Measurements from ENCODE around the gene NFIX. TPM values are rescaled to one million over a fixed set of nuclear protein-coding genes. Genes with fewer than 3 reads are reported as not detected.

The NFIX gene
- total and polyA plus RNA-seq, 2 of the 13 experiments (the other 11 are each of a cell fraction or from before 2014, with no cell fraction given), result 3.4 to 5.4 TPM

DNA sequence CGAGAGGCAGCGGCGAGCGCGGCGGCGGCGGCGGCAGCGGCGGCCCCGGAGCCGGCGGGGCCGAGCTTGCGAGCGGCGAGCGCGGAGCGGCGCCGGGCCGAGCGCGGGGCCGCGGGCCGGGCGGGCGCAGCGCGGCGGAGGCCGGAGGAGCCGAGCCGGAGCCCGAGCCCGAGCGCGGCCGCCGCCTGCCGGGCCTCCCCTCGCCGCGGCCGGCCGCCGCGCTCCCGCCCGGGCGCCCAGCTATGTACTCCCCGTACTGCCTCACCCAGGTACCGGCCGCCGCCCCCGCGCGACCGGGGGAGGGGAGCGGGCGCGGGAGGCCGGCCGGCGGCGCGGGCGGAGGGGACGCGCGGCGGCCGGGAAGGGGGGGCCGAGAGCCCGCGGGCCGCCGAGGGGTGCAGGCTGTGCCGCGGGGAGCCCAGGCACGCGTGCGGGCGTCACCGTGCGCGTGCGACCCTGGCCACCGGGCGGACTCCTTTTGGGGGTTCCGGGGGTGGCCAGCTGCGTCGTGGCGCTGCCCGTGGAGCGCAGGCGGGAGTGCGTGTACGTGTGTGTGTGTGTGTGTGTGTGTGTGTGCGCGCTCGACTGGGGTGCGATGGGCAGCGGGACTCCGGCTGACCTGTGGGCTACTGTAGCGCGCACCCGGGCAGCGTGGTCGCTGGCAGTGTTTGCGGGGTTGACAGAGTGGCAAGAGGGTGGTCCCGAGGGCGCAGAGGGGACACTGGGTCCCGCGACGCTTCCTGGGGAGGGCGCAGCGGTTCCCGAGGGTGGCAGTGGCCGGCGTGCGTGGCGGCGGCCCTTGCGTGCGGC, 526 bp downstream of the NFIX start (continued):
- TF ChIP-seq ZKSCAN8 (CRISPR knock-in tag; IDR thresholded peaks at IDR 0.05; ENCODE audit: borderline replicate concordance), result no peak
- TF ChIP-seq ZNF556 (CRISPR knock-in tag; IDR thresholded peaks at IDR 0.05; ENCODE audit: borderline replicate concordance), result no peak
- TF ChIP-seq POGZ (CRISPR knock-in tag; IDR thresholded peaks at IDR 0.05), result no peak
- TF ChIP-seq ZNF530 (CRISPR knock-in tag; IDR thresholded peaks at IDR 0.05; ENCODE audit: low read depth), result no peak
- no peak for TF ChIP-seq RCOR2 (CRISPR knock-in tag; IDR thresholded peaks at IDR 0.05)
- TF ChIP-seq RXRB (CRISPR knock-in tag; IDR thresholded peaks at IDR 0.05; ENCODE audit: borderline replicate concordance), result no peak
- TF ChIP-seq, protein P1, sequence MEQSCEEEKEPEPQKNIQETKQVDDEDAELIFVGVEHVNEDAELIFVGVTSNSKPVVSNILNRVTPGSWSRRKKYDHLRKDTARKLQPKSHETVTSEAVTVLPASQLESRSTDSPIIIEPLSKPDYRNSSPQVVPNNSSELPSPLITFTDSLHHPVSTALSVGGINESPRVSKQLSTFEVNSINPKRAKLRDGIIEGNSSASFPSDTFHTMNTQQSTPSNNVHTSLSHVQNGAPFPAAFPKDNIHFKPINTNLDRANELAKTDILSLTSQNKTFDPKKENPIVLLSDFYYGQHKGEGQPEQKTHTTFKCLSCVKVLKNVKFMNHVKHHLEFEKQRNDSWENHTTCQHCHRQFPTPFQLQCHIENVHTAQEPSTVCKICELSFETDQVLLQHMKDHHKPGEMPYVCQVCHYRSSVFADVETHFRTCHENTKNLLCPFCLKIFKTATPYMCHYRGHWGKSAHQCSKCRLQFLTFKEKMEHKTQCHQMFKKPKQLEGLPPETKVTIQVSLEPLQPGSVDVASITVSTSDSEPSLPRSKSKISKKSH (CRISPR knock-in tag; IDR thresholded peaks at IDR 0.05; ENCODE audit: borderline replicate concordance), result 0 out of 2 replicates have a peak, but pooled peaks have one; percentile 41
- TF ChIP-seq, protein P2, sequence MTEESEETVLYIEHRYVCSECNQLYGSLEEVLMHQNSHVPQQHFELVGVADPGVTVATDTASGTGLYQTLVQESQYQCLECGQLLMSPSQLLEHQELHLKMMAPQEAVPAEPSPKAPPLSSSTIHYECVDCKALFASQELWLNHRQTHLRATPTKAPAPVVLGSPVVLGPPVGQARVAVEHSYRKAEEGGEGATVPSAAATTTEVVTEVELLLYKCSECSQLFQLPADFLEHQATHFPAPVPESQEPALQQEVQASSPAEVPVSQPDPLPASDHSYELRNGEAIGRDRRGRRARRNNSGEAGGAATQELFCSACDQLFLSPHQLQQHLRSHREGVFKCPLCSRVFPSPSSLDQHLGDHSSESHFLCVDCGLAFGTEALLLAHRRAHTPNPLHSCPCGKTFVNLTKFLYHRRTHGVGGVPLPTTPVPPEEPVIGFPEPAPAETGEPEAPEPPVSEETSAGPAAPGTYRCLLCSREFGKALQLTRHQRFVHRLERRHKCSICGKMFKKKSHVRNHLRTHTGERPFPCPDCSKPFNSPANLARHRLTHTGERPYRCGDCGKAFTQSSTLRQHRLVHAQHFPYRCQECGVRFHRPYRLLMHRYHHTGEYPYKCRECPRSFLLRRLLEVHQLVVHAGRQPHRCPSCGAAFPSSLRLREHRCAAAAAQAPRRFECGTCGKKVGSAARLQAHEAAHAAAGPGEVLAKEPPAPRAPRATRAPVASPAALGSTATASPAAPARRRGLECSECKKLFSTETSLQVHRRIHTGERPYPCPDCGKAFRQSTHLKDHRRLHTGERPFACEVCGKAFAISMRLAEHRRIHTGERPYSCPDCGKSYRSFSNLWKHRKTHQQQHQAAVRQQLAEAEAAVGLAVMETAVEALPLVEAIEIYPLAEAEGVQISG (CRISPR knock-in tag; IDR thresholded peaks at IDR 0.05), result 0 out of 2 replicates have a peak, but pooled peaks have one; percentile 12
- TF ChIP-seq ZBTB8A (CRISPR knock-in tag; IDR thresholded peaks at IDR 0.05; ENCODE audit: borderline replicate concordance, low read depth), result no peak
- TF ChIP-seq HDAC1 (CRISPR knock-in tag; IDR thresholded peaks at IDR 0.05), result 0 out of 2 replicates have a peak, but pooled peaks have one; percentile 14
- no peak for TF ChIP-seq PLRG1 (conservative IDR thresholded peaks at IDR 0.05)
- TF ChIP-seq, protein P3, sequence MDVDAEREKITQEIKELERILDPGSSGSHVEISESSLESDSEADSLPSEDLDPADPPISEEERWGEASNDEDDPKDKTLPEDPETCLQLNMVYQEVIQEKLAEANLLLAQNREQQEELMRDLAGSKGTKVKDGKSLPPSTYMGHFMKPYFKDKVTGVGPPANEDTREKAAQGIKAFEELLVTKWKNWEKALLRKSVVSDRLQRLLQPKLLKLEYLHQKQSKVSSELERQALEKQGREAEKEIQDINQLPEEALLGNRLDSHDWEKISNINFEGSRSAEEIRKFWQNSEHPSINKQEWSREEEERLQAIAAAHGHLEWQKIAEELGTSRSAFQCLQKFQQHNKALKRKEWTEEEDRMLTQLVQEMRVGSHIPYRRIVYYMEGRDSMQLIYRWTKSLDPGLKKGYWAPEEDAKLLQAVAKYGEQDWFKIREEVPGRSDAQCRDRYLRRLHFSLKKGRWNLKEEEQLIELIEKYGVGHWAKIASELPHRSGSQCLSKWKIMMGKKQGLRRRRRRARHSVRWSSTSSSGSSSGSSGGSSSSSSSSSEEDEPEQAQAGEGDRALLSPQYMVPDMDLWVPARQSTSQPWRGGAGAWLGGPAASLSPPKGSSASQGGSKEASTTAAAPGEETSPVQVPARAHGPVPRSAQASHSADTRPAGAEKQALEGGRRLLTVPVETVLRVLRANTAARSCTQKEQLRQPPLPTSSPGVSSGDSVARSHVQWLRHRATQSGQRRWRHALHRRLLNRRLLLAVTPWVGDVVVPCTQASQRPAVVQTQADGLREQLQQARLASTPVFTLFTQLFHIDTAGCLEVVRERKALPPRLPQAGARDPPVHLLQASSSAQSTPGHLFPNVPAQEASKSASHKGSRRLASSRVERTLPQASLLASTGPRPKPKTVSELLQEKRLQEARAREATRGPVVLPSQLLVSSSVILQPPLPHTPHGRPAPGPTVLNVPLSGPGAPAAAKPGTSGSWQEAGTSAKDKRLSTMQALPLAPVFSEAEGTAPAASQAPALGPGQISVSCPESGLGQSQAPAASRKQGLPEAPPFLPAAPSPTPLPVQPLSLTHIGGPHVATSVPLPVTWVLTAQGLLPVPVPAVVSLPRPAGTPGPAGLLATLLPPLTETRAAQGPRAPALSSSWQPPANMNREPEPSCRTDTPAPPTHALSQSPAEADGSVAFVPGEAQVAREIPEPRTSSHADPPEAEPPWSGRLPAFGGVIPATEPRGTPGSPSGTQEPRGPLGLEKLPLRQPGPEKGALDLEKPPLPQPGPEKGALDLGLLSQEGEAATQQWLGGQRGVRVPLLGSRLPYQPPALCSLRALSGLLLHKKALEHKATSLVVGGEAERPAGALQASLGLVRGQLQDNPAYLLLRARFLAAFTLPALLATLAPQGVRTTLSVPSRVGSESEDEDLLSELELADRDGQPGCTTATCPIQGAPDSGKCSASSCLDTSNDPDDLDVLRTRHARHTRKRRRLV (CRISPR knock-in tag; IDR thresholded peaks at IDR 0.05), result no peak
